ENCODE measurements around the gene HOXC5.

- TF ChIP-seq CTCF (IDR thresholded peaks at IDR 0.05 in 2 of 3, conservative IDR thresholded peaks at IDR 0.05 in 1 of 3; ENCODE audit: borderline replicate concordance in 1 of 3, insufficient read depth in 1 of 3, low read depth in 2 of 3, low read length in 2 of 3) = no peak
- no peak for TF ChIP-seq JUND (IDR thresholded peaks at IDR 0.05)
Measured at GRCh38 chr12:53991077-53991460, 41.8 kb upstream of the HOXC5 start.

Data from HCT116 (cell line).